22Rv1 (cell line): ENCODE results near the gene ZNF367.

Experiments used
- CTCF ChIP-seq: fragments of 450-650 bp; IDR thresholded peaks from 2 replicates; pipeline ENCODE4 v1.5.1; 2017; ENCODE audit warnings: mild to moderate bottlenecking
- ZFX ChIP-seq: fragments of 450-650 bp; IDR thresholded peaks from 2 replicates; pipeline ENCODE4 v1.6.1; 2017; ENCODE audit warnings: antibody characterized with exemption, borderline replicate concordance

GRCh38 chr9:96464426-96464825 lies 46.3 kb upstream of the ZNF367 start:
- TF ChIP-seq CTCF (no peak), ZFX (no peak)
